B cell (primary cell): ENCODE data around the gene RNF26. TPM values are rescaled to one million over a fixed set of nuclear protein-coding genes. Genes with fewer than 3 reads are reported as not detected.

Experiments used
- ATAC-seq: fragments of 200-7000 bp; cut with Tn5 transposase; one replicate; pipeline ENCODE4 v1.10.0; 2021; ENCODE audit warnings: low read depth, mild to moderate bottlenecking, moderate number of reproducible peaks, moderate library complexity
- CTCF ChIA-PET: fragments of 350-600 bp; sonication (Branson Sonifier 250); formaldehyde crosslinking; loops from one replicate; lab custom pipeline; 2021; ENCODE audit warnings: antibody characterized with exemption, inconsistent platforms; lab: Charles Lee
- POLR2A ChIA-PET: fragments of 350-600 bp; sonication (Branson Sonifier 250); formaldehyde crosslinking; loops from one replicate; lab custom pipeline; 2021; ENCODE audit warnings: antibody characterized with exemption; lab: Charles Lee
- DNase-seq: peaks from one replicate; pipeline ENCODE4 v3.0.0; 2013
- H2AFZ ChIP-seq: 2 replicates; pipeline ENCODE4 v1.6.1; 2012; ENCODE audit warnings: mild to moderate bottlenecking, low read depth, low read length; ENCODE audit not compliant: insufficient read depth, poor library complexity, severe bottlenecking
- H3K27ac ChIP-seq, 2 donors: 1 replicate in 1 of 2; 2 replicates in 1 of 2; pipeline ENCODE4 v1.5.1; 2012 to 2013; ENCODE audit warnings: low read length in 2 of 2, mild to moderate bottlenecking in 2 of 2, moderate library complexity in 1 of 2
- H3K27me3 ChIP-seq, 4 experiments: fragments of 200-600 bp in 1 of 4; sonication (generic) in 1 of 4; replicated peaks in 1 of 4; 1 replicate in 2 of 4; 2 replicates in 2 of 4; pipeline versions ENCODE4 v1.6.1 to v1.7.0; 2013 to 2016; ENCODE audit warnings: low read length in 3 of 4, mild to moderate bottlenecking in 2 of 4, mixed read lengths in 1 of 4, moderate library complexity in 1 of 4; ENCODE audit not compliant: insufficient read depth in 4 of 4, control insufficient read depth in 3 of 4; ENCODE audit errors: control extremely low read depth in 1 of 4
- H3K36me3 ChIP-seq, 2 experiments: replicated peaks in 1 of 2; 1 replicate in 1 of 2; 2 replicates in 1 of 2; pipeline versions ENCODE4 v1.6.1 to v1.7.1; 2013; ENCODE audit warnings: low read length in 1 of 2; ENCODE audit not compliant: insufficient read depth in 2 of 2, control insufficient read depth in 1 of 2; ENCODE audit errors: control extremely low read depth in 1 of 2, extremely low read depth in 1 of 2
- H3K4me1 ChIP-seq, 2 donors: fragments of 200-600 bp in 1 of 2; sonication (generic) in 1 of 2; 1 replicate in 1 of 2; 2 replicates in 1 of 2; pipeline versions ENCODE4 v1.5.1 to v1.6.1; 2013 to 2017; ENCODE audit warnings: low read length in 2 of 2; ENCODE audit not compliant: control insufficient read depth in 2 of 2, insufficient read depth in 2 of 2
- H3K4me2 ChIP-seq: replicated peaks from 2 replicates; pipeline ENCODE3; 2012; ENCODE audit warnings: mild to moderate bottlenecking, low read depth, low read length; ENCODE audit not compliant: poor library complexity, severe bottlenecking
- H3K4me3 ChIP-seq, 5 experiments: fragments of 200-600 bp in 1 of 5; sonication (generic) in 1 of 5; 1 replicate in 3 of 5; 2 replicates in 2 of 5; pipeline versions ENCODE4 v1.5.1 to v1.7.0; 2011 to 2016; ENCODE audit warnings: low read length in 4 of 5, mild to moderate bottlenecking in 4 of 5, low read depth in 2 of 5, control low read depth in 1 of 5, moderate library complexity in 1 of 5; ENCODE audit not compliant: insufficient read depth in 1 of 5; ENCODE audit errors: control extremely low read depth in 1 of 5, extremely low read depth in 1 of 5
- H3K79me2 ChIP-seq: fragments of 200-600 bp; sonication (generic); one replicate; pipeline ENCODE4 v1.6.0; 2016; ENCODE audit warnings: low read length; ENCODE audit not compliant: control insufficient read depth, insufficient read depth
- H3K9ac ChIP-seq: fragments of 200-600 bp; sonication (generic); 2 replicates; pipeline ENCODE4 v1.6.1; 2017; ENCODE audit warnings: mild to moderate bottlenecking, low read length, moderate library complexity
- H3K9me3 ChIP-seq, 3 donors: one replicate each; pipeline versions ENCODE4 v1.6.1 to v1.7.1; 2013; ENCODE audit warnings: low read length in 2 of 3; ENCODE audit not compliant: control insufficient read depth in 2 of 3, insufficient read depth in 1 of 3; ENCODE audit errors: control extremely low read depth in 1 of 3
- H4K20me1 ChIP-seq: 2 replicates; pipeline ENCODE4 v1.6.0; 2012; ENCODE audit warnings: mild to moderate bottlenecking, low read length; ENCODE audit not compliant: insufficient read depth, control insufficient read depth, poor library complexity, severe bottlenecking
- H3K27ac Mint-ChIP-seq: one replicate; pipeline ENCODE4 v1.8.0; 2021; ENCODE audit warnings: mixed read lengths
- H3K27me3 Mint-ChIP-seq: one replicate; pipeline ENCODE4 v1.8.0; 2021; ENCODE audit warnings: mixed read lengths
- H3K4me1 Mint-ChIP-seq: one replicate; pipeline ENCODE4 v1.8.0; 2021; ENCODE audit warnings: mixed read lengths
- H3K4me3 Mint-ChIP-seq: one replicate; pipeline ENCODE4 v1.8.0; 2021; ENCODE audit warnings: mixed read lengths
- H3K9me3 Mint-ChIP-seq: one replicate; pipeline ENCODE4 v1.8.0; 2022; ENCODE audit warnings: mixed read lengths; ENCODE audit not compliant: insufficient read depth
- CTCF ChIP-seq: fragments of 200-600 bp; IDR thresholded peaks from one replicate; pipeline ENCODE4 v1.8.0; 2022; ENCODE audit warnings: antibody characterized with exemption, mild to moderate bottlenecking
- EZH2 ChIP-seq: IDR thresholded peaks from 2 replicates; pipeline ENCODE4 v1.6.1; 2012; ENCODE audit warnings: borderline replicate concordance, low read depth, mild to moderate bottlenecking, moderate library complexity, low read length; ENCODE audit not compliant: insufficient read depth, poor library complexity, severe bottlenecking
- WGBS: methylation state at CpG from one replicate; pipeline ENCODE4 v1.1.5; 2013; ENCODE audit warnings: missing lambda C conversion rate; ENCODE audit not compliant: insufficient coverage; 5-methylcytosine and 5-hydroxymethylcytosine counted together
- intact Hi-C: fragments of 100-400 bp; cut with micrococcal nuclease; formaldehyde crosslinking; loops from one replicate; pipeline ENCODE4 v1.10.0; 2022
- polyA plus RNA-seq: library from polyadenylated mRNA; depleted of rRNA; stranded (reverse); fragments of >200 nt; gene quantifications from 2 replicates; pipeline ENCODE4 v1.2.3, GENCODE V29; 2012
- total RNA-seq, 2 donors: library from RNA; stranded (reverse); fragments of 120-200 nt in 1 of 2; gene quantifications; 1 replicate in 1 of 2; 2 replicates in 1 of 2; pipeline versions ENCODE4 v1.2.3 to v1.2.4, GENCODE V29; 2013 to 2022

The RNF26 gene
- total and polyA plus RNA-seq, 2 donors (not counting 1 experiment from before 2014, with no cell fraction given), result 15.5 to 21.8 TPM

GRCh38 chr11:119336744-119337469 lies 2.6 kb downstream of the RNF26 start:
- peaks cover 39% of the 10 kb centered on the region for H3K4me1 Mint-ChIP-seq
- H3K27me3 Mint-ChIP-seq, result peaks cover 21% of the 10 kb centered on the region
- 97% methylated on average over 9 of the region's 9 CpGs for WGBS
- Histone ChIP-seq H3K79me2 (peaks cover 14% of the 10 kb centered on the region), H4K20me1 (peaks cover 7% of the 10 kb centered on the region), H2AFZ (no peak overlapping the region), H3K36me3 (peaks cover 0 to 2% of the 10 kb centered on the region in 2 experiments), H3K27ac (no peak overlapping the region), H3K4me3 (no peak overlapping the region), H3K9ac (no peak overlapping the region), H3K9me3 (peaks cover 0 to 3% (median 0%) of the 10 kb centered on the region in 3 donors), H3K4me2 (no peak overlapping the region), H3K27me3 (peaks cover 0 to 34% (median 23%) of the 10 kb centered on the region in 4 experiments), H3K4me1 (peaks cover 36 to 43% of the 10 kb centered on the region in 2 donors)
- intact Hi-C loops, result no loop called here
- CTCF ChIA-PET, result interaction anchor here (2.0 to 4.0 kb wide), 3 partner anchors 11 to 19 kb away, joined by 7 to 45 read pairs (median 16); no protein-coding TSS in a partner anchor
- POLR2A ChIA-PET, result no interaction called here
- no peak for DNase-seq
- TF ChIP-seq CTCF, result no peak
- TF ChIP-seq EZH2, result no peak
- H3K27ac Mint-ChIP-seq, result no peak overlapping the region
- no peaks in the 10 kb centered on the region for H3K9me3 Mint-ChIP-seq
- no peak for ATAC-seq
- H3K4me3 Mint-ChIP-seq, result peak overlapping the region; percentile 99
